IMR-90 (cell line): ENCODE measurements around the gene BTBD9. TPM values are rescaled to one million over a fixed set of nuclear protein-coding genes. Genes with fewer than 3 reads are reported as not detected.

Source experiments
- ATAC-seq: fragments of 200-7000 bp; cut with Tn5 transposase; 2 replicates; pipeline ENCODE4 v1.9.1; 2020; ENCODE audit warnings: low read depth, mild to moderate bottlenecking, moderate library complexity
- BruUV-seq: library from RNA; stranded (reverse); fragments of 400-500 nt; replicated peaks from 2 replicates; lab custom pipeline; 2021; lab: Mats Ljungman, UMichigan
- CTCF ChIA-PET: fragments of 300-600 bp; formaldehyde crosslinking; extraction: SDS; loops from one replicate; lab custom pipeline; 2021; ENCODE audit warnings: antibody characterized with exemption; lab: Yijun Ruan, JAX
- POLR2A ChIA-PET: fragments of 300-600 bp; sonication (Branson Sonifier 250); formaldehyde crosslinking; loops from one replicate; lab custom pipeline; 2022; ENCODE audit warnings: antibody characterized with exemption; ENCODE audit not compliant: unreplicated experiment; lab: Charles Lee
- DNase-seq: peaks from one replicate; pipeline ENCODE4 v3.0.0; 2013
- H2AFZ ChIP-seq: replicated peaks from 2 replicates; pipeline ENCODE3; 2013; ENCODE audit warnings: low read length, mild to moderate bottlenecking; ENCODE audit not compliant: poor library complexity
- H2AK5ac ChIP-seq: 2 replicates; pipeline ENCODE4 v1.6.1; 2013; ENCODE audit warnings: low read depth, low read length, inconsistent platforms
- H2AK9ac ChIP-seq: replicated peaks from 2 replicates; pipeline ENCODE3; 2013; ENCODE audit warnings: mild to moderate bottlenecking, low read depth, low read length, moderate library complexity; ENCODE audit not compliant: poor library complexity
- H2BK120ac ChIP-seq: 2 replicates; pipeline ENCODE4 v1.6.1; 2013; ENCODE audit warnings: low read depth, low read length, inconsistent platforms
- H2BK15ac ChIP-seq: 3 replicates; pipeline ENCODE4 v1.6.1; 2013; ENCODE audit warnings: low read depth, low read length, inconsistent platforms
- H2BK20ac ChIP-seq: 2 replicates; pipeline ENCODE4 v1.6.1; 2013; ENCODE audit warnings: low read depth, mild to moderate bottlenecking, inconsistent platforms, low read length, moderate library complexity
- H2BK5ac ChIP-seq: 2 replicates; pipeline ENCODE4 v1.6.1; 2013; ENCODE audit warnings: mild to moderate bottlenecking, low read depth, low read length, inconsistent platforms; ENCODE audit not compliant: poor library complexity, severe bottlenecking
- H3K14ac ChIP-seq: replicated peaks from 2 replicates; pipeline ENCODE4 v1.6.1; 2013; ENCODE audit warnings: low read depth, low read length, inconsistent platforms
- H3K18ac ChIP-seq: 2 replicates; pipeline ENCODE4 v1.6.1; 2013; ENCODE audit warnings: low read depth, low read length, control low read depth
- H3K23ac ChIP-seq: 2 replicates; pipeline ENCODE4 v1.6.1; 2013; ENCODE audit warnings: low read depth, low read length, inconsistent platforms
- H3K27ac ChIP-seq: 2 replicates; pipeline ENCODE4 v1.5.1; 2013; ENCODE audit warnings: mild to moderate bottlenecking, control low read depth, low read length; ENCODE audit not compliant: insufficient read depth
- H3K27me3 ChIP-seq: 2 replicates; pipeline ENCODE4 v1.6.1; 2013; ENCODE audit warnings: low read length; ENCODE audit not compliant: control insufficient read depth, insufficient read depth
- H3K36me3 ChIP-seq: 2 replicates; pipeline ENCODE4 v1.6.1; 2013; ENCODE audit warnings: low read length, mixed read lengths; ENCODE audit not compliant: control insufficient read depth, insufficient read depth
- H3K4ac ChIP-seq: 2 replicates; pipeline ENCODE4 v1.6.1; 2013; ENCODE audit warnings: low read depth, low read length, inconsistent platforms
- H3K4me1 ChIP-seq: 2 replicates; pipeline ENCODE4 v1.6.1; 2013; ENCODE audit warnings: low read length, mixed read lengths; ENCODE audit not compliant: control insufficient read depth, insufficient read depth
- H3K4me2 ChIP-seq: 2 replicates; pipeline ENCODE4 v1.6.1; 2013; ENCODE audit warnings: low read depth, mild to moderate bottlenecking, control low read depth, low read length, moderate library complexity
- H3K4me3 ChIP-seq: 2 replicates; pipeline ENCODE4 v1.5.1; 2013; ENCODE audit warnings: low read depth, mild to moderate bottlenecking, control low read depth, low read length, moderate library complexity; ENCODE audit not compliant: insufficient read depth
- H3K56ac ChIP-seq: 2 replicates; pipeline ENCODE4 v1.6.1; 2013; ENCODE audit warnings: low read length, inconsistent platforms; ENCODE audit not compliant: insufficient read depth; ENCODE audit errors: extremely low read depth
- H3K79me1 ChIP-seq, 2 experiments: 2 replicates each; pipeline ENCODE4 v1.6.1; 2013; ENCODE audit warnings: low read length in 2 of 2, inconsistent platforms in 1 of 2, low read depth in 1 of 2
- H3K9ac ChIP-seq: 2 replicates; pipeline ENCODE4 v1.6.1; 2013; ENCODE audit warnings: low read depth, low read length, control low read depth
- H3K9me1 ChIP-seq: 2 replicates; pipeline ENCODE4 v1.6.1; 2013; ENCODE audit warnings: low read length, inconsistent platforms; ENCODE audit not compliant: insufficient read depth
- H3K9me3 ChIP-seq: 2 replicates; pipeline ENCODE4 v1.6.1; 2013; ENCODE audit warnings: low read length; ENCODE audit not compliant: control insufficient read depth, insufficient read depth
- H4K20me1 ChIP-seq: 2 replicates; pipeline ENCODE4 v1.6.1; 2013; ENCODE audit warnings: low read length, inconsistent platforms; ENCODE audit not compliant: insufficient read depth
- H4K5ac ChIP-seq: 2 replicates; pipeline ENCODE4 v1.6.1; 2013; ENCODE audit warnings: mild to moderate bottlenecking, low read depth, low read length, control low read depth
- H4K8ac ChIP-seq, 2 experiments: 2 replicates each; pipeline ENCODE4 v1.6.1; 2013; ENCODE audit warnings: low read depth in 2 of 2, low read length in 2 of 2, control low read depth in 1 of 2, inconsistent platforms in 1 of 2
- H4K91ac ChIP-seq: 2 replicates; pipeline ENCODE4 v1.6.1; 2013; ENCODE audit warnings: low read depth, low read length, inconsistent platforms; ENCODE audit not compliant: insufficient read depth
- CHD1 ChIP-seq: IDR thresholded peaks from 2 replicates; pipeline ENCODE4 v1.6.1; 2012; ENCODE audit warnings: low read depth, low read length, improper control_type of control experiment
- MAFK ChIP-seq: IDR thresholded peaks from 2 replicates; pipeline ENCODE4 v1.6.1; 2012; ENCODE audit warnings: low read depth, low read length, improper control_type of control experiment
- MXI1 ChIP-seq: IDR thresholded peaks from 2 replicates; pipeline ENCODE4 v1.6.1; 2012; ENCODE audit warnings: low read depth, mild to moderate bottlenecking, low read length, moderate library complexity, borderline replicate concordance
- POLR2A ChIP-seq: IDR thresholded peaks from 2 replicates; pipeline ENCODE4 v1.6.1; 2012; ENCODE audit warnings: mild to moderate bottlenecking, low read depth, low read length
- RCOR1 ChIP-seq: IDR thresholded peaks from 2 replicates; pipeline ENCODE4 v1.6.1; 2012; ENCODE audit warnings: mild to moderate bottlenecking, low read length, improper control_type of control experiment; ENCODE audit not compliant: insufficient replicate concordance
- RFX5 ChIP-seq: IDR thresholded peaks from 2 replicates; pipeline ENCODE4 v1.8.0; 2012; ENCODE audit warnings: low read depth, mild to moderate bottlenecking, low read length, moderate library complexity
- SMC3 ChIP-seq: fragments of 150-350 bp; IDR thresholded peaks from 2 replicates; pipeline ENCODE4 v1.6.1; 2016; ENCODE audit warnings: low read depth, mild to moderate bottlenecking, antibody characterized with exemption, low read length, moderate library complexity
- WGBS, 2 experiments: methylation state at CpG; one replicate each; pipeline versions ENCODE4 v1.1.5 to v1.1.7; 2013; ENCODE audit warnings: missing lambda C conversion rate in 2 of 2; ENCODE audit not compliant: insufficient read length in 1 of 2; ENCODE audit errors: extremely low coverage in 2 of 2; 5-methylcytosine and 5-hydroxymethylcytosine counted together
- dilution Hi-C: fragments of 300-500 bp; cut with HindIII; formaldehyde crosslinking; loops from one replicate; pipeline ENCODE4 v1.14.3; 2018; ENCODE audit warnings: low sequenced_read_pairs; ENCODE audit not compliant: unreplicated experiment
- in situ Hi-C: fragments of 300-500 bp; cut with MboI; formaldehyde crosslinking; loops from 3 replicates; pipeline ENCODE4 v1.14.3; 2019; ENCODE audit warnings: low sequenced_read_pairs, inconsistent platforms, mixed read lengths
- intact Hi-C: fragments of 100-400 bp; cut with micrococcal nuclease; formaldehyde crosslinking; loops from 2 replicates; pipeline ENCODE4 v1.10.0; 2022
- polyA plus RNA-seq, 3 experiments: library from polyadenylated mRNA; depleted of rRNA; stranded (reverse); fragments of >200 nt; gene quantifications; 2 replicates each; pipeline ENCODE4 v1.2.3, GENCODE V29; 2012; ENCODE audit warnings: low replicate concordance in 1 of 3
- total RNA-seq: library from RNA; depleted of rRNA; stranded (reverse); fragments of >200 nt; gene quantifications from 2 replicates; pipeline ENCODE4 v1.2.3, GENCODE V29; 2012
- TF ChIP-seq, protein P1 (sequence below): conservative IDR thresholded peaks from 2 replicates; pipeline ENCODE4 v1.5.1; 2012; ENCODE audit warnings: mild to moderate bottlenecking, low read depth, low read length, improper control_type of control experiment
- TF ChIP-seq, protein P2 (sequence below): fragments of 150-350 bp; IDR thresholded peaks from 2 replicates; pipeline ENCODE4 v1.6.1; 2017; ENCODE audit warnings: mild to moderate bottlenecking, antibody characterized with exemption, low read length, low read depth

The BTBD9 gene
- total and polyA plus RNA-seq, 2 of the 4 experiments (the other 2 are of a cell fraction), result 4.1 to 22.0 TPM

DNA sequence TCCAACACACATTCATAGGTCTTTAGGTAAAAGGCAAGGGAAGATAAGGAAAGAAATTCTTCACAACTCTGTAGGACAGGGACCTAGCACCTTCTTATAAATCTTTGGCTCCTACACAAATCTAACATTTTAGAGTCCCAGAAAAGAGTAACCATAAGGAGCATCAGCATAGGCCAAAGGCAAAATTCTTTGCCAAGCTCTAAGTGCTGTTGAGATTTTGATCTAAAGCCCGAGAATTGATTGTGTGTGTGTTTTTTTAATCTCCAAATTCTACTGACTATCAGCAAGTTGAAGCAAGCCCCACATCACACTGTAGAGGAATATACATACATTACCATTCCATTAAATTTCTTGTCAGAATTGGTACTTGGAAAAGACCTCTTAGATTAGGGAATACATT, 233.6 kb downstream of the BTBD9 start:
- Histone ChIP-seq H3K23ac (no peak overlapping the region), H3K4me2 (no peak overlapping the region), H3K36me3 (no peaks in the 10 kb centered on the region), H4K20me1 (no peaks in the 10 kb centered on the region), H4K5ac (no peak overlapping the region), H2BK15ac (no peak overlapping the region), H3K4ac (no peak overlapping the region), H3K14ac (no peak overlapping the region), H3K18ac (no peak overlapping the region), H4K91ac (no peak overlapping the region), H3K4me1 (no peaks in the 10 kb centered on the region), H4K8ac (no peak overlapping the region), H3K79me1 (peaks cover 0 to 6% of the 10 kb centered on the region in 2 experiments; a peak in 1 of 4 replicates), H2AK9ac (no peak overlapping the region), H3K27ac (no peak overlapping the region), H3K27me3 (no peaks in the 10 kb centered on the region), H2BK5ac (no peak overlapping the region), H3K9me3 (no peaks in the 10 kb centered on the region), H3K4me3 (no peak overlapping the region), H3K56ac (no peak overlapping the region), H2BK120ac (no peak overlapping the region), H2BK20ac (no peak overlapping the region), H2AK5ac (no peak overlapping the region), H3K9me1 (no peaks in the 10 kb centered on the region), H3K9ac (no peak overlapping the region), H2AFZ (no peak overlapping the region)
- no TSS peak for BruUV-seq
- CTCF ChIA-PET, result no interaction called here
- dilution Hi-C loops (no loop called here), intact Hi-C loops (no loop called here), in situ Hi-C loops (no loop called here)
- ATAC-seq (no peak), DNase-seq (no peak)
- no peak for TF ChIP-seq CHD1
- no peak for TF ChIP-seq SMC3
- no peak for TF ChIP-seq POLR2A
- no peak for TF ChIP-seq RFX5
- TF ChIP-seq MXI1, result no peak
- no peak for TF ChIP-seq MAFK
- TF ChIP-seq, protein P1, sequence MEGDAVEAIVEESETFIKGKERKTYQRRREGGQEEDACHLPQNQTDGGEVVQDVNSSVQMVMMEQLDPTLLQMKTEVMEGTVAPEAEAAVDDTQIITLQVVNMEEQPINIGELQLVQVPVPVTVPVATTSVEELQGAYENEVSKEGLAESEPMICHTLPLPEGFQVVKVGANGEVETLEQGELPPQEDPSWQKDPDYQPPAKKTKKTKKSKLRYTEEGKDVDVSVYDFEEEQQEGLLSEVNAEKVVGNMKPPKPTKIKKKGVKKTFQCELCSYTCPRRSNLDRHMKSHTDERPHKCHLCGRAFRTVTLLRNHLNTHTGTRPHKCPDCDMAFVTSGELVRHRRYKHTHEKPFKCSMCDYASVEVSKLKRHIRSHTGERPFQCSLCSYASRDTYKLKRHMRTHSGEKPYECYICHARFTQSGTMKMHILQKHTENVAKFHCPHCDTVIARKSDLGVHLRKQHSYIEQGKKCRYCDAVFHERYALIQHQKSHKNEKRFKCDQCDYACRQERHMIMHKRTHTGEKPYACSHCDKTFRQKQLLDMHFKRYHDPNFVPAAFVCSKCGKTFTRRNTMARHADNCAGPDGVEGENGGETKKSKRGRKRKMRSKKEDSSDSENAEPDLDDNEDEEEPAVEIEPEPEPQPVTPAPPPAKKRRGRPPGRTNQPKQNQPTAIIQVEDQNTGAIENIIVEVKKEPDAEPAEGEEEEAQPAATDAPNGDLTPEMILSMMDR, result no peak
- TF ChIP-seq RCOR1, result no peak
- TF ChIP-seq, protein P2, sequence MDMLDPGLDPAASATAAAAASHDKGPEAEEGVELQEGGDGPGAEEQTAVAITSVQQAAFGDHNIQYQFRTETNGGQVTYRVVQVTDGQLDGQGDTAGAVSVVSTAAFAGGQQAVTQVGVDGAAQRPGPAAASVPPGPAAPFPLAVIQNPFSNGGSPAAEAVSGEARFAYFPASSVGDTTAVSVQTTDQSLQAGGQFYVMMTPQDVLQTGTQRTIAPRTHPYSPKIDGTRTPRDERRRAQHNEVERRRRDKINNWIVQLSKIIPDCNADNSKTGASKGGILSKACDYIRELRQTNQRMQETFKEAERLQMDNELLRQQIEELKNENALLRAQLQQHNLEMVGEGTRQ, result no peak
- POLR2A ChIA-PET, result no interaction called here
- WGBS, 2 experiments, result no CpG with 5 or more reads among the region's 1 CpG
